PFSK-1 (cell line): ENCODE results near the gene VAV2.

Experiments used
- FOXP2 ChIP-seq: optimal IDR thresholded peaks from 2 replicates; pipeline ENCODE3; 2011; ENCODE audit warnings: borderline replicate concordance, control low read depth, inconsistent platforms; ENCODE audit not compliant: insufficient read depth; ENCODE audit errors: extremely low read length, extremely low read depth
- POLR2AphosphoS5 ChIP-seq: IDR thresholded peaks from 2 replicates; pipeline ENCODE4 v1.6.1; 2012; ENCODE audit warnings: low read depth, mild to moderate bottlenecking, control low read depth, low read length, moderate library complexity
- SIN3A ChIP-seq: IDR thresholded peaks from 2 replicates; pipeline ENCODE4 v1.6.1; 2012; ENCODE audit warnings: mild to moderate bottlenecking, low read length, moderate library complexity, borderline replicate concordance; ENCODE audit not compliant: insufficient read depth
- TAF1 ChIP-seq: IDR thresholded peaks from 2 replicates; pipeline ENCODE4 v1.6.1; 2012; ENCODE audit warnings: low read length, control low read depth, borderline replicate concordance; ENCODE audit not compliant: insufficient read depth
- TF ChIP-seq, protein P1 (sequence below), 2 experiments: IDR thresholded peaks; 2 replicates each; pipeline versions ENCODE4 v1.6.1 to v1.8.0; 2011 to 2012; ENCODE audit warnings: low read depth in 2 of 2, low read length in 2 of 2, control low read depth in 1 of 2, inconsistent platforms in 1 of 2, mild to moderate bottlenecking in 1 of 2, moderate library complexity in 1 of 2; ENCODE audit not compliant: insufficient read depth in 1 of 2

VAV2 gene

DNA sequence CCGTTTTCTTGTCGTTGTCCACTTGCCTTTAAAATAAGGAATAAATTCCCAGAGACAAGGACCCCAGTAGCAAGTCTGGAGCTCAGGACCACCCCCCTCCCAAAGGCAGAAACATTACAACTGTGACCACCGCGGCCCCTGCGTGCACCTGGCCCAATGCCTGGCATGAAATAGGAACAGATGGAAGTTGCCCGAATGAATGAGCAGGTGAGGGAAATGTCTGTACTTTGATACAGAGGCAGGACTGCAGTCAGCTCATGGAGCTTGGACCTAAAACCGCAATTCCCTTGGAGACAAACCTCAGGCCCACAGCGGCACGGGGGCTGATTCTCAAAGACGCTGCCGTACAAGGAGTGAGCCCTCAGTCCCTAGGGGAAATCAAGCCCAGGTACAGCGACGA, 198.7 kb downstream of the VAV2 start:
- TF ChIP-seq TAF1 (no peak), POLR2AphosphoS5 (no peak), SIN3A (no peak), FOXP2 (no peak)
- TF ChIP-seq, protein P1, sequence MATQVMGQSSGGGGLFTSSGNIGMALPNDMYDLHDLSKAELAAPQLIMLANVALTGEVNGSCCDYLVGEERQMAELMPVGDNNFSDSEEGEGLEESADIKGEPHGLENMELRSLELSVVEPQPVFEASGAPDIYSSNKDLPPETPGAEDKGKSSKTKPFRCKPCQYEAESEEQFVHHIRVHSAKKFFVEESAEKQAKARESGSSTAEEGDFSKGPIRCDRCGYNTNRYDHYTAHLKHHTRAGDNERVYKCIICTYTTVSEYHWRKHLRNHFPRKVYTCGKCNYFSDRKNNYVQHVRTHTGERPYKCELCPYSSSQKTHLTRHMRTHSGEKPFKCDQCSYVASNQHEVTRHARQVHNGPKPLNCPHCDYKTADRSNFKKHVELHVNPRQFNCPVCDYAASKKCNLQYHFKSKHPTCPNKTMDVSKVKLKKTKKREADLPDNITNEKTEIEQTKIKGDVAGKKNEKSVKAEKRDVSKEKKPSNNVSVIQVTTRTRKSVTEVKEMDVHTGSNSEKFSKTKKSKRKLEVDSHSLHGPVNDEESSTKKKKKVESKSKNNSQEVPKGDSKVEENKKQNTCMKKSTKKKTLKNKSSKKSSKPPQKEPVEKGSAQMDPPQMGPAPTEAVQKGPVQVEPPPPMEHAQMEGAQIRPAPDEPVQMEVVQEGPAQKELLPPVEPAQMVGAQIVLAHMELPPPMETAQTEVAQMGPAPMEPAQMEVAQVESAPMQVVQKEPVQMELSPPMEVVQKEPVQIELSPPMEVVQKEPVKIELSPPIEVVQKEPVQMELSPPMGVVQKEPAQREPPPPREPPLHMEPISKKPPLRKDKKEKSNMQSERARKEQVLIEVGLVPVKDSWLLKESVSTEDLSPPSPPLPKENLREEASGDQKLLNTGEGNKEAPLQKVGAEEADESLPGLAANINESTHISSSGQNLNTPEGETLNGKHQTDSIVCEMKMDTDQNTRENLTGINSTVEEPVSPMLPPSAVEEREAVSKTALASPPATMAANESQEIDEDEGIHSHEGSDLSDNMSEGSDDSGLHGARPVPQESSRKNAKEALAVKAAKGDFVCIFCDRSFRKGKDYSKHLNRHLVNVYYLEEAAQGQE (IDR thresholded peaks at IDR 0.05; ENCODE audit: insufficient read depth in 1 of 2, low read depth in 2 of 2, low read length in 2 of 2): no peak

DNA sequence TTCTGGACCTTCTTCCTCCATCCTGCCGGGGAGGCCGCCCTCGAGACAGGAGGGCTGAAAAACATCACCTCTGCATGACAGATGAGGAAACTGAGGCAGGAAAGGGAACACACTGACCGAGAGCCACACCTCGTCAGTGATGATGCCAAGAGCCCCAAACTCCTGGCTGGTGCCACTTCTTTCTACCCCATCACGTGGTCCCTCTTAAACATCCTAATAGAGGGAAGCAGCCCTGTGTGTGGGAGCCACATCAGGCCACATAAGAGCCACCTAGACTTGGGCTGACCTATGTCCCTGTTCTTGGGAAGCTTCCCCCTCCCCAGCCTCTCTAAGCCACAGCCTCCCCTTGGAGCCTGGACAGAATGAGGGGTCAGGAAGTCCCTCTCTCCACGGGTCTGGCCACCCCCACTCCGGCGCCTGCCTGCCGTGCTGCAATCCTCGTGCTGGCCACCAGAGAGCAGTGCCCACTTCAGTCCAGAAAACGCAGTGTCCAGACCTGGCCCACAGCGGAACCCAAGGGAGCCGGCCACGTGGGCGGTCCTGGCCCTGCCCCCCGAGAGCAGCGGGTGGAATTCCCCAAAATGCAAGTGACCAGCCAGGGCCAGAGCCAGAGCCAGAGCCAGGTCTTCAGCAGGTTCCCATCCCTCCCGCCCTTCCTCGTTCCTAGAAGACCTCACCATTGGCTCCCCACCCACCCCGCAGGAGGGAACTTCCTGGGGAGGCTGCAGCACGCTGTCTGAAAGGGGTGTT, 199.2 kb downstream of the VAV2 start:
- TF ChIP-seq POLR2AphosphoS5 (no peak), SIN3A (no peak), TAF1 (no peak), FOXP2 (no peak)
- TF ChIP-seq, protein P1 (IDR thresholded peaks at IDR 0.05; ENCODE audit: insufficient read depth in 1 of 2, low read depth in 2 of 2, low read length in 2 of 2): no peak

DNA sequence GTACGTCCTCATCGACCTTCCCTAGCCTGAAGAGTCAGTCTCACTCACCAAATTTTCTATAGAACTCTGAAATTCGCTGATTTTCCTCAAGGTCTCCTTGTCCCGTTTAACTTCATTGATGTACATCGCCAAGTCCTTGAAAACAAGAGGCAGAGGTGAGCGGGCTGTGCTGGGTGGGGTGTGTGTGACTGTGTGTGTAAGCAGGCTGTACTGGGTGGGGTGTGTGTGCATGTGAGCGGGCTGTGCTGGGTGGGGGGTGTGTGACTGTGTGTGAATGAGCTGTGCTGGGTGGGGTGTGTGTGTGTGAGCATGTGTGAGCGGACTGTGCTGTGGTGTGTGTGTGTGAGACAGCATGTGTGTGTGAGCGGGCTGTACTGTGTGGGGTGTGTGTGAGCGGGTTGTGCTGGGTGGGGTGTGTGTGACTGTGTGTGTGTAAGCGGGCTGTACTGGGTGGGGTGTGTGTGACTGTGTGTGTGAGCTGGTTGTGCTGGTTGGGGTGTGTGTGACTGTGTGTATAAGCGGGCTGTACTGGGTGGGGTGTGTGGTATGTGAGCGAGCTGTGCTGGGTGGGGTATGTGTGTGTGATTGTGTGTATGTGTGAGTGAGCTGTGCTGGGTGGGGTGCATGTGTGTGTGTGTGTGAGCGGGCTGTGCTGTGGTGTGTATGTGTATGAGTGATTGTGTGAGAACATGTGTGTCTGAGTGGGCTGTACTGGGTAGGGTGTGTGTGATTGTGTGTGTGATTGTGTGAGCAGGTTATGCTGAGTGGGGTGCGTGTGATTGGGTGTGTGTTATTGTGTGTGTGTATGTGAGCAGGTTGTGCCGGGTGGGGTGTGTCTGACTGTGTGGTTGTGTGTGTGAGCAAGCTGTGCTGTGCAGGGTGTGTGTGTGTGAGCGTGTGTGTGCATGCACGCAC, 200.1 kb downstream of the VAV2 start:
- TF ChIP-seq POLR2AphosphoS5 (no peak), FOXP2 (no peak)

DNA sequence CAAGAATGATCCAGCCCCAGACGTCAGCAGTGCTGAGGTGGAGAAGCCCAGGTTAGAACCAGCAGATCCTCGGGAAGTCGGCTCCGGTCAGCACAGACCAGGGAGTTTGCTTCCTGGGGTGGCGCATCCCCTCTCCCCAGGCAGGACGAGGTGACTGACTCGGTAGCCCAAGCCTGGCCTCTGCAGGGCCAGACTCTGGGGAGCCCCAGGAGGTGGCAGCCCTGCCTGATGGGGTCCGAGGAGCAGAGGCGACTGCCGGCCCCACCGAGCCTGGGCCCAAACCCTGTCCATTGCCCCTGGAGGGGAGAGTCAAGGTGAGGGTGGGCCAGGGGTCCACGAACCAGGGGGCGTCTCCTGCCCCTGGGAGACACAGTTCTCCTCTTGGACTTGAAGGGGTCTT, 201.1 kb downstream of the VAV2 start:
- TF ChIP-seq, protein P1 (IDR thresholded peaks at IDR 0.05; ENCODE audit: insufficient read depth in 1 of 2, low read depth in 2 of 2, low read length in 2 of 2): no peak
- TF ChIP-seq SIN3A: no peak
- TF ChIP-seq POLR2AphosphoS5: no peak
- no peak for TF ChIP-seq FOXP2

DNA sequence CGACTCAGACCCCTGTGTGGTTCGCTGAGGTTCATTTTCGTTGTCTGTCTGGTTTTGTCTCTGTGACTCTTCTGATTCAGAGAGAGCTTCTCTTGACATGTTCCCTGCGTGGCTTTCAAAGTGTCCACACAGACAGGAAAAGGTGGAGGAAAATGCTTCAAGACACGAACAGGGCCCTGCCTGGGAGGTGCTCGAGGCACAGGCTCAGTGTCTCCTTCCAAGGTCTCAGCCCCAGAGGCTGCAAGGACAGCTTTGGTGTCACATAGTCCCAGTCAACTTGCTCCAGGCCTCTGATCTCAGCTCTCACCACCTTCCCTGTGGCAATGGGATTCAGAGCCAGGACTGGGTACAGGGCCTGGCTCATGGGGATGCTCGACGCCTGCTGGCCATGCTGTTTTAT, 202.3 kb downstream of the VAV2 start:
- TF ChIP-seq, protein P1 (IDR thresholded peaks at IDR 0.05; ENCODE audit: insufficient read depth in 1 of 2, low read depth in 2 of 2, low read length in 2 of 2): no peak
- TF ChIP-seq TAF1 (no peak), POLR2AphosphoS5 (no peak), FOXP2 (no peak), SIN3A (no peak)
